GM21737 (cell line): ENCODE results near the gene DEGS2.

Experiments used
- ATAC-seq: cut with Tn5 transposase; IDR thresholded peaks from one replicate; pipeline ENCODE4 v1.9.1; 2021; ENCODE audit warnings: mild to moderate bottlenecking, moderate library complexity; ENCODE audit not compliant: unreplicated experiment

DEGS2 gene

GRCh38 chr14:100135073-100135472 is 24.4 kb downstream of the DEGS2 start:
- ATAC-seq, result no peak

DNA sequence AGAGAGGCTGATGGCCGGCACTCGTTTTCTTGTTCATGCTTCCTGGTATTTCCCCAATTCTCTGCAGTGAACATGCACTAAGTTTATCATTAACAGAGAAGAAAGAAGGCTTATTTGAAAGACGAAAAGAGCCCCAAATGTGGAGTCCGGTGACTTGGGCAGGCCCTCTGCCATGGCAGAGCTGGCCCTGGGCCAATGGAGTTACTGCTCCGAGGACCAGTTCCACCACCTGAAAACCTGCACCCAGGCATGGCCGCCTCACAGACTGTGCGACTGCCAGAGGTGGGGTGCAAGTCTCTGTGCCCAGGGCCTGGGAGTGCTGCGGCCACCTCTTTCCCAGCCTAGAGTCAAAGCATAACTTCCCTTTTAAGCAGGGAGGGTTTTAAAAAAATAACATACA is 24.9 kb downstream of the DEGS2 start:
- no peak for ATAC-seq

DNA sequence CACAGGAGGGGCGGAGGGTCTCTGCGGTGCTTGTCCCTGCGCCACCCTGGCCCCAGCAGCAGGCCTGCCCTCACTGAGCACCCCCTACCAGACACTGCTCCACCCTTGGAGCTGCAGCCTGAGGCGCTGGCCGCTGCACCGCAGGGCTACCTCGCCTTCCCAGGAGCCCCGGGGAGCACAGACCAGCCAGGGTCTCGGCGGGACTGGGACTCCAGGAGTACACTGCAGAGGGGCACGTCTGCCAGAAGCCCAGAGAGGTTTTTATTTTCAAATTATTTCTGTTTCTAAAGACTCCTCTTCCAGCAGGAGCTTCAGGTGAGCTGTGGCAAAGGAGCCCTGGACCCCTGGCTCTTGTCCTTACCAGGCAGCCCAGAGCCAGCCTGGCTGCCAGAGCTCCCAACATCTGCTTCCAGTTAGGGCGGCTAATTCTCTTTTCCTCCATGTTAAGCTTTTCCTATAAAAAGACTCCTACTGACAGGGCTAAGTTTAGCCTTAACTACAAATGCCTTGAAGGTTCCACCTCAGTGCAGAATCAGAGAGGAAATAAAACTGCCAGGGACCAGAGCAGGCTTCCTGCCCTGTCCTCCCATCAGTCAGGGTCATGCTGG is 26.4 kb downstream of the DEGS2 start:
- ATAC-seq, result no peak

DNA sequence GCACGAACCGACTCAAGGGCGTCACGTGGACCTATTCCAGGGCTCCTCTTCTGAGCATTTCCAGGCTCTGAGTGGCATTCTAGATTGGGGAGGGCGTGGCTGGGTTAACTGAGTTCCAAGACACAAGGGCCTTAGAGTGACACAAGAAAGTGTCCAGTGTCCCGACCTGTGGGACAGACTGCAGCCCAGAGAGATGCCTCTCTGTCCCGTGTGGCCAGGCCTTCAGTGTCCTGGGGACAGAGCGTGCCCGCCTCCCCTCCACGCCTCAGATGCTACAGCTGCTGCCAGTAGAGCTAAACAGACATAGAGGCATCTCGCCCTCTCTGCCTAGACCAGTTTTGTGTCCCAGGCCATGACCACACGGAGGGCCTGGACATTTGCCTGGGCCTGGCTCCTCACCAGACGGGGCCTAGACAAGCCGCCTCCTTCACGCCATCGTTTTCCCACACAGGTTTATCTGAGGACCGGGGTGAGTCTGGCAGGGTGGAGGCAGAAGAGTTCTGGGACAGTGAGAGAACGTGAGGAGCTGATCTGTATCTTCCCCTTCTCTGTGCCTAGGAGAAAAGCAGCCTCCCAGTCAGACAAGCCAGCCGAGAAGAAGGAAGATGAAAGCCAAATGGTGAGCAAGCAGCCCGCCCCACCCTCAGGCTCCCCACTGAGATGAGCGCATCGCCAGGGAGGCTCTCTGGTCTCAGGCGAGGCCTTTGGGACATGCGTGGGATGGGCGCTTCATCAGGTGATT is 27.1 kb downstream of the DEGS2 start:
- no peak for ATAC-seq

DNA sequence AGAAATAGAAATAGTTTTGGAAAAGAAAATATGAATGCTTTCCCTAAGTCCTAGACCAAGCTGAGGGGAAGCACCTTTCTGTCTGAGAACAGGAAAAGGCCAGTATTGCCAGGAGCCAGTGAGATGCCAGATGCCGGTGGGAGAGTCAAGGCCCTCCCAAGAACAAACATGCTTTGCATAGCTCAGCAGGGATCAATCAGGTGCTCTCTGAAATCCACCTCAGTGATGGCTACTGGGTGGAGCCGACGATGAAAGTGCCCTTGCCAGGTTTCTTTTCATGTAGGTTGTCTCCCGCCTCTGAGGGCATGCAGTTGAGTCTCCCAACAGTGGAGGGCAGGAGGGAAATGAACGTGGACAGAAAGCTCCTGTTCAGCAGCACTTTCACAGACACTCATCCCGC is 28.3 kb downstream of the DEGS2 start:
- ATAC-seq, result no peak

DNA sequence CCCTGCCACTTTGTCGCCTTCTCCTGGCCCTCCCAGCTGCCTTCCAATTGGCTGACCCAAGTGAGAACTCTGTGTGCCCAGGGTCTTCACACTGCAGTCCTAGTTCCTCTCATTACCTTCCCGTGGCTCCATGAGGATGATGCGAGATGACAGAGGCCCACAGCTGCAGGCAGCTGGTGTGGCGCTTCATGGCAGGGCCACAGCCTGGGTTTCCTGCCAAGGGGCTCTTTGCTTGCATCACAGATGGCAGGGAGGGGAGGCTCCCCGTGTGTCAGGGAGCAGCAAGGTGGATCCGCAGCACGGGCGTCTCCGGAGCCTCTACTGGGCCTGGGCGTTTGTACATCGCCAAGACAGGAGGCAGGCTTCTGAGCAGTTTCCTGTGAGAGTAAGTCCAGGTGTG is 28.9 kb downstream of the DEGS2 start:
- ATAC-seq, result no peak

- ATAC-seq, result no peak
These were observed 30.3 kb downstream of the DEGS2 start for GRCh38 chr14:100129161-100129589.

- ATAC-seq, result no peak
These were observed 30.8 kb downstream of the DEGS2 start for GRCh38 chr14:100128688-100129087.

DNA sequence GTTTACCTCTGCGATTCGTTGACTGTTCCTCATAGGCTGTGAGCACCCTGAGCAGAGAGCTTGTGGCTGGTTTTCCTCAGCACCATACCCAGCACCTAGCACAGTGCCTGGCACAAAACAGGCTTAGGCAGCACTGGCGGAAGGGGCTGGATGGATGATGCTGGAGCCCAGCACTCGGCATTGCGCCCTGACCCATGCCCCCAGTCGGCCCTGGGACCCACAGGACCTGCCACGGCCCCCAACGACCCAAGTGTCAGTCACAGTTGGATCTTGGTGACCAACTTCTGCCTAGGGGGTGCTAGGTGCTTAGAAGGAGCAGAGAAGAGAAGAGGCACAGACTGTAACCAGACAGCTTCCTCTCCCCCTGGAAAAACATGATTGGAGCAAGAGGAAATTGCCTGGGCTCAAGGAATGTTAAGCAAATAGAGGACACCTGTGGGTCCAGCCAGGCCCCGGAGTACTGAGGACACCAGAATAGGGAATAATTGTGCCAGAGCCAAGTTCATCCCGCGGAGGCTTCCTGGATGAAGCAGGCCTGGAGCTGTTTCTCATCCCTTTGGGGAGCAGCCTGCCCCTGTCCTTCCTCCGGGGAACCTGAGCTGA is 31.5 kb downstream of the DEGS2 start:
- ATAC-seq, result no peak

DNA sequence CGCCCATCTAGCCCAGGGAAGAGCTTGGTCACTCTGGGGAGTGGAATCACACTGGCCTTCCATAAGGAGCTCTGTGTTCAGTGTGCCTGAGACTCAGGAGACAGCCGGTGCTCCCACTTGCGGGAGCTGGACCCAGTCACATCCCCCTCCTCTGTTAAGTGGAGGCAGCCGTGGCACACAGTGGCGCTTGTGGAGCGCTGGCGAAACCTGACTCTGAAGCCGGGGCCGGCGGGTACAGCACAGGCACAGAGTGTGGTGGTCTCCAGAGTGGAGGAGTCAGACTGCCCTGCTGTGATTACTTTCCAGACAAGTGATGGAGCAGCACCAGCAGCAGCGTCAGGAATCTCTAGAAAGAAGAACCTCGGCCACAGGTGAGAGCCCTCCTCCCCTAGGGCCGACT is 33.0 kb downstream of the DEGS2 start:
- ATAC-seq, result no peak

DNA sequence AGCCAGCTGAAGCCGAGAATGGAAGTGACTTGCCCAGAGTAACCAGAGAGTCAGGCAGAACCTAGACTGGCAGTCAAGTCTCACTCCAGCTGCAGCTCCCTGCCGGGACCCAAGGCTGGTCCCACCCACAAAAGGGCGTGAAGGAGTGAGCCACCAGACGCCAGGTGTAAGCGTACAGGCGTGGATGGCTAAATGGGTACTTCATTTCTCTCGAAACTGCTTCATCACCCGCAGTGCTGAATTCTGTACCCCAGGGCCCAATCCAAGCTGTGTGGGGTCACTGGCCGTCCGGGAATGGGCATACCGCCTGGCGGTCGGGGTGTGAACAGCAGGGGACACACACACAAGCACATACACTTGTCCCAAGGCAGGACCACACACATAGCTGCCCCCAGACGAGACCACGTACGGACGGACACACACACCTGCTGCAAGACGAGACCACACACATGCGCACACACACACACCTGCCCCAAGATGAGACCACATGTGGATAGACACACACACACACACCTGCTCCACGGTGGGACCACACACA is 34.8 kb downstream of the DEGS2 start:
- ATAC-seq, result no peak

GRCh38 chr14:100123618-100124017 is 35.8 kb downstream of the DEGS2 start:
- ATAC-seq, result no peak

- no peak for ATAC-seq
These were observed 36.8 kb downstream of the DEGS2 start for GRCh38 chr14:100122481-100123223.

DNA sequence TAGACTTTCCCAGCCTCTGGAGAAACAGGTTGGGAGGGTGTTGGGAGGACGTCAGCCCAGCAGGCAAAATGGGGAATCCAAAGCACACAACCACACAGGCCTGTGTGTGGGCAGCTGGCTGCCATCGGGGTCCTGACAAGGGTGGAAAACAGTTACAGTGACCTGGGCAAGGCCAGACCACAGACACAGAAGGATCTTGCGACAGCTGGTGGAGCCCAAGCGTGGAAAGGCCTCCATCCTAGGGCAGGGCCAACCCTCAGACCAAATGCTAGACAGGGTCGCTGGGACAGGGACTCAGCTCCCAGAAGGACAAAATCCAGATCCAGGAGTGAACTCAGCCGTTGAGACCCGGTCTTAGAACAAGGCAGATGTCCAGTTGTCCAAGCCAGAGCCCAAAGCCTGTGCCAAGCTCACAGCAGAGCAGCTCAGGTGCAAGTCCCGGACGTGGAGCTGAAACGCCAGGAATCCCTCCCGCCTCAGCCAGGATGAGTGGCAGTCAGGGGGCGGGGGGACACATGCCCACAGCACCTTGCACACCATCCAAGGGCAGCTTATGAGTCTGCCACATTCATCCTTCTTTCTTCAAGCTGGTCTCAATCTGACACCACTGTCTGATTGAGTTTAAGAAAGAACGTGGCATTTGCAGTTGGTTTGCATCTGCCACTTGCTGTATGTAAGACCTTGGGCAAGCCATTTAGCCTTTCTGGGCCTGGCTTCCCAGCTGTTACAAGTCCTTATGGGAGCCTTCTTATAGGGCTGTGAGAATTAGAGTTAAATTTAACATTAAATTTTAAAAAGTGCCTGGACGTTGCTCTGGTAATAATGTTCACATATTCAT is 37.6 kb downstream of the DEGS2 start:
- ATAC-seq, result no peak

GRCh38 chr14:100120522-100121269 is 38.7 kb downstream of the DEGS2 start:
- ATAC-seq, result no peak

DNA sequence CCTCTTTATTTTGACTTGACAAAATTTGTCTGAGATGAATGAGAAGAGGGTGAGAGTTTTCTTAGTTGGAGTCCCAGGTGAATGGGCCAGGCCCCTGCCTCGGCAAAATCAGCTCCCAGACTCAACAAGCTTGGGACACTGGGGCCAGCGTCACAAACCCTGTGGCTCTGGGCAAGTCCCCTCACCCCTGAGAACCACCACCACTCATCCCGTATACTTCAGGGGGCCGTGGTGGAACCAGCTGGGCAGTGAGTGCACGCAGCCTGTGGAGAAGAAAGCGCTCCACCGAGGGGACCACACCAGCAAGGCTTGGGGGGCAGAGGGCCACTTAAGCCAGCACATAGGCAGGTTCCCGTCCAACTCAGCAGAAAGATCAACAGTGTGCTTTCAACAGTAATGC is 40.2 kb downstream of the DEGS2 start:
- ATAC-seq, result no peak

GRCh38 chr14:100118396-100119011 is 40.9 kb downstream of the DEGS2 start:
- ATAC-seq, result no peak

- no peak for ATAC-seq
These were observed 41.6 kb downstream of the DEGS2 start for GRCh38 chr14:100117633-100118395.

DNA sequence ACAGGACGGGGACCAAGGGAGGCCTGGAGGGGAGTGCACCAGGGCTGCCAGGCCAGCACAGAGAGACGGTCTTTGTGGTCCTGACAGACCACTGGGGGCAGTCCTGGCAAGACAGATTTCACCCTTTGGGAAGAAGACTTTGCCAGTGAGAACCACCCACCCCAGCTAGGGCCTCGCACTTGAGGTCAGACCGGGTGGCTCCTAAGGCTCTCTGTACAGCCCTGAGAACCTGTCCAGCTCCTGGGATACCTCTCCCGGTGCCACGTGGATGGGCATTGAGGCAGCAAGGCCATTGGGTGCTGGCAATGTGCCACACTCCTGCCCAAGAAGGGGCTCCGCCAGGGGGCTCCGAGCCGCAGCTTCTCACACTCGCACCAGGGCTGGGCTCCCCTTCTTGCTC is 42.4 kb downstream of the DEGS2 start:
- no peak for ATAC-seq
